ENCODE results near the gene SETX.

GRCh38 chr9:132237481-132237880, 117.3 kb downstream of the SETX start:
- no peak for TF ChIP-seq PATZ1 (CRISPR knock-in tag; IDR thresholded peaks at IDR 0.05; ENCODE audit: borderline replicate concordance)
- no peak for TF ChIP-seq BACH2 (CRISPR knock-in tag; IDR thresholded peaks at IDR 0.05; ENCODE audit: borderline replicate concordance)
- no peak for TF ChIP-seq TOX (CRISPR knock-in tag; IDR thresholded peaks at IDR 0.05; ENCODE audit: borderline replicate concordance)
- no peak for TF ChIP-seq SNAI2 (CRISPR knock-in tag; IDR thresholded peaks at IDR 0.05)
- no peak for TF ChIP-seq CREB5 (CRISPR knock-in tag; IDR thresholded peaks at IDR 0.05; ENCODE audit: low read depth)
- no peak for TF ChIP-seq POU6F1 (CRISPR knock-in tag; IDR thresholded peaks at IDR 0.05; ENCODE audit: borderline replicate concordance, low read depth)
- TF ChIP-seq OSR1 (CRISPR knock-in tag; IDR thresholded peaks at IDR 0.05), result no peak
- TF ChIP-seq ZFP30 (CRISPR knock-in tag; IDR thresholded peaks at IDR 0.05), result no peak
- no peak for TF ChIP-seq TSHZ2 (CRISPR knock-in tag; IDR thresholded peaks at IDR 0.05)
- no peak for TF ChIP-seq CSRNP3 (CRISPR knock-in tag; IDR thresholded peaks at IDR 0.05)
- no peak for TF ChIP-seq ZFP3 (CRISPR knock-in tag; IDR thresholded peaks at IDR 0.05)
- TF ChIP-seq TCF4 (CRISPR knock-in tag; IDR thresholded peaks at IDR 0.05; ENCODE audit: borderline replicate concordance), result no peak
- TF ChIP-seq ARNTL (CRISPR knock-in tag; IDR thresholded peaks at IDR 0.05; ENCODE audit: borderline replicate concordance, low read depth), result no peak
